ENCODE results near the gene LILRB5. TPM values are rescaled to one million over a fixed set of nuclear protein-coding genes. Genes with fewer than 3 reads are reported as not detected.
"Not testable (repeated sequence)": the region's sequence is repeated elsewhere in the genome, so short reads cannot be mapped to it uniquely, and the experiment has no call there.

The LILRB5 gene
- polyA plus RNA-seq, 3 donors: 1.3 to 1.5 (median 1.4) TPM

DNA sequence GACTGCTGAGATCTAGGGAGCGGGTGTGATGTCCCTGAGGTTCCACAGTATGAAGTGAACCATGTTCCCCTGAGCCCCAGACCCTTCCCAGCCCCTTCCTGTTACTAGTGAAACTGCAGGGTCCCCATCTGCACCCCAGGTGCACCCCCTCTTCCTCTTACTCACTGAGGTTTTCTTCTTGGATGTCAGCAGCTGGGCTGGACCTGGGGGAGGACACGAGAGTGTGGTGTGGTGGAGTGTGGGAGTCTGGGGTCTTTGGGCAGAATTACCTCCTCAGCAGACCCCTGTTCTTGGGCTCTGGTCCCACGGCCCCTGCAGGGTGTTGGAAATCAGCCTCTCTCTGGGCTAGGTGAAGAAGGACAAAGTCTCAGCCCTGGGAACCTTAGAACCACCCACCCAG lies 11.1 kb downstream of the LILRB5 start:
- DNase-seq (ENCODE audit: low read depth in 3 of 3, low spot score in 2 of 3): no peak

DNA sequence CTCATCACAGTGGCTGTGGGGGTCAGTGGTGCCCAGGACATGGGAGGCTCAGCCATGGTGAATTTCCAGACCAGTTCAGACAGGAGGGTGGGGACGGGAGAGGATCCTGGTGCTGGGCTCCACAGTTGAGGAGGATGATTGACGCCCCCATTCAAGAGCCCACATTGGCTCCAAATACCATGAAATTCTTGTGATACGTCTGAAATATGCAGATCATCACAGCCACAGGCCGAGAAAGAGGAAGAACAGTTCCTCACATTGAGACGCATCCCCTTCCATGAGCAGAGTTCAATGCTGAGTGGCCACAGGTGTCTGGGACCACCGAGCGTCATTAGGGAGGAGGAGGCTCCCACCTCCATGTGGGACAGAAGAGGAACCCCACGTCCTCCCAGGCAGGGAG lies 13.3 kb downstream of the LILRB5 start:
- not testable (repeated sequence) for DNase-seq (ENCODE audit: low read depth in 3 of 3, low spot score in 2 of 3)

DNA sequence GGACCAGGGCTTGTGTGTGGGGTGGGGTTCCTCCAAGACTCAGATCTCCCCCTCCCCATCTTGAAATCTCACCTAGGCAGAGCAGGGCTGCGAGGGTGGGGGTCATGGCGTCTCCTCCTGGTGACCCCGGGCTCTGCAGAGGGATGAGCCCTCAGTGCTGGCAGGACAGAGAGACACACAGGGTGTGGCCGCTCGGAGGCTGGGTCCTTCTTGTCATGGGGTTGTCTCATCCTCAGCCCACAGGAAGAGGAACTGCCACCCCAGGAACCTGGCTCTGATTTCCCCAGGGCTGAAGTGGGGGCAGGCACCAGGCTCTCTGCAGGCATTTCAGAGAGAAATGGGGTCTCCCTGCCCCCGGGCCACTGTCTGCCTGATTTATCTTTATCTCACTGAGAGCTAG lies 14.4 kb downstream of the LILRB5 start, which contains the start of gene LILRA6:
TSS of gene LILRA6 (minus strand) at position 145 of the 400 bp plus-strand sequence.
- DNase-seq (ENCODE audit: low read depth in 3 of 3, low spot score in 2 of 3): not testable (repeated sequence)

DNA sequence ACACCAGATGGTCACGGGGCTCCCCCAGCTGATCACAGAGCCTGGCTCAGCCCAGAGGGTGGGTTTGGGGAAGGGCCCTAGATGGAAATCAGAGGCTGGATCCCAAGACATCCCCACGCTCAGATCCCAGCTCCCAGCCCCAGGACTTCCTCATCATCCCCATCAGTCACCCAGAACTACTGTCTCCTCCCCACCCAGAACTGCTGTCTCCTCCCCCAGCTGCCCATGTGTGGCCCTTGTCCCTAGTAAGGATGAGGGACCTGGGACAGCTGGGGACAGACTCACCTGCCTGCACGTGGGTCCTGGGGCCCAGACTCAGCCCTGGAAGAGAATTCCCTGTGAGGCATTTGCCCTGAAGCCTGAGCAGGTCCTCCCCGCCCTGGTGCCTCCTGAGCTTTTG lies 14.8 kb downstream of the LILRB5 start:
- DNase-seq (ENCODE audit: low read depth in 3 of 3, low spot score in 2 of 3): not testable (repeated sequence)

DNA sequence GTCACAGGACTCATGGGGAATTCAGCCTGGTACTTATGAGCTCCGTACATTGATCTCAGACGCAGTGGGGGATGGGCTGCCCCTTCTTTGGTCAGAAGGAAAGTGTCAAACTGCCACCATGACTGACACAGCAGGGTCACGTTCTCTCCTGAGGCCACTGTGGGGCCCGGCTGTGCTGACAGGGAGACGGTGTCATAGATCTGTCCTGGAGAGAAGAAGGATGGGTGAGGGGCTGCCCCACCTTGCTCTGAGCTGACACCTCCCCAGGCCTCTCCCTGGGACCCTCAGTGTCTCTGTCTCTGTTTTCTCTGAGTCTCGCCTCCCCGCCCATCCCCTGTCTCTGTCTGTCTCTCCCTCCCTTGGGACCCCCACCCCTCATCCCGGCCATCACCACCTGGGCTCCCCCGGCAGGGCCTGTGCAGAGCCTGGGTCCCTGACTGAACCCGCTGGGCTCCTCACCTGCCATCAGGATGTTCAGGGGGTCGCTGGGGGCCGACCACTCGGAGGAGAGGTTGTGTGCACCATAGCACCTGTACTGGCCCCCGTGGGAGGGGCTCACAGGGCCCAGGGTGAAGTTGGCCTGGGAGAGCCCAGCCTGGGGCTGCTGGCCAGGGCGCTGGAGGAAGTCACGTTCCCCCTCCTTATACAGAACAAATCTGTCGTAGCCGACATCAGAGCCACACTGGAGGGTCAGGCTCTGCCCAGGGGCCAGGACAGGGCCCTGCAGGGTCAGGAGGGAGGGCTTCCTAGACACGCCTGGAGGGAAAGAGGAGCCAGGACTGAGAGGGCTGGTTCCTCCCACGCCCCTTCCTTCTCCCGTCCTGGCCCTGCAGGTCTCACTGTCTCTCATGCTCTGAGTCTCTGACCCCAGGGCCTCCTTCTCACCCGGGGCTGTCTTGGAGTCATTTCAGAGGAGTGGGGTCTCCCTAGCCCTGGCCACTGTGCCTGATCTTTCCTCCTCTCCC lies 16.4 kb downstream of the LILRB5 start:
- DNase-seq (ENCODE audit: low read depth in 3 of 3, low spot score in 2 of 3): not testable (repeated sequence)

DNA sequence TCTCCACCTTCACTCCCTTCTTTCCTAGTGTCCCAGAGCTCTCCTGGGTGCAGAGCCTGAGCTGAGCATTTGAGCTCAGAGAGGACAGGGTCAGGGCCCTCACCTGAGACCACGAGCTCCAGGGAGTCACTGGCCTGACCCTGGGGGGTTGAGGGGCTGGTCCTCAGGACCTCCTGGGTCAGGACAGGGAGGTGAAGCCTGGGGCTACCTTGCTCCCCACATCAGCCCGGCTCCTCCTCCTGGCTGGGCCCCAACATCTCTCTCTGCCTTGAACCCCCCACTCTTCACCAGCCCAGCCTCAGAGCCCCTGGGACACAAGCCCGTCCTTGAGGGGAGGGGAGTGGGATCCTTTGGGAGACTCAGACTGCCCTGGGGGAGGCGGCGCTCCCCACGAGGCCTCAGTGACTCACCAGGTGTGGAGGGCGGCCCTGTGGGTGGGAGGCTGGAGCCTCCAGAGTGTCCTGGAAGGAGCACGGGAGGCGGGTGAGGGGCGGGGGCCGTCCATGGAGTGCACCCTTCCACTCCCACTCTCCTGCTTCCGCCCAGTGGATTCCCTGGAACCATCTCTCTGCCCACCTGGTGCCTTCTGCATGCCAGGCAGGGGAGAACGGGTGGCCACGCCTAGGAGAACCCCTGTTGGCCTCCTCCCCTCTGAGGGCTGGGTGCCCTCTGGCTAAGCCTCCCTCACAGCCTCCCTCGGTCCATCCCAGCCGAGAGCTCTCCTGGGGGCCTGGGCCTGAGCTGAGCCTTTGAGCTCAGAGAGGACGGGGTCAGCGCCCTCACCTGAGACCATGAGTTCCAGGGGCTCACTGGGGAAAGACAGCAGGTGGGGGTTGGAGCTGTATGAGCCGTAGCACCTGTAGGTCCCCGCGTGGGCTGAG lies 17.3 kb downstream of the LILRB5 start:
- not testable (repeated sequence) for DNase-seq (ENCODE audit: low read depth in 3 of 3, low spot score in 2 of 3)

DNA sequence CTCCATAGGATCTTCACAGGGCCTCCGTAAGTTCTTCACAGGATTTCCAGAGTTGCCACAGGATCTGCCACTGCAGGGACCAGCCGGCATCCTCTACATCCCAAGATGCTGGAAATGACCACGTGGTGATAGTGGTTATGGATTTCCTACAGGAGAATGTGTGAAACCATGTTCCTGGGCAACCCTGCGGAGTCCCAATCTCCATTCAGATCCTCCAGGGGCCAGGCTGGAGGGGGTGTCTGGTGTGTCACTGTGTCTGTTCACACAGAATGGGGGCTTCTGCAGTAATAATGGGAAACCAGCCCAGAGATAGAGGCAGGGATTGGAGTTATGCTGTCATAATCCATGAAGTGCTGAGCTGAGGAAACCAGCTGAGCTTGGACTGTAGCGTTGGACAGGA lies 23.1 kb downstream of the LILRB5 start:
- no peak for DNase-seq (ENCODE audit: low read depth in 3 of 3, low spot score in 2 of 3)

DNA sequence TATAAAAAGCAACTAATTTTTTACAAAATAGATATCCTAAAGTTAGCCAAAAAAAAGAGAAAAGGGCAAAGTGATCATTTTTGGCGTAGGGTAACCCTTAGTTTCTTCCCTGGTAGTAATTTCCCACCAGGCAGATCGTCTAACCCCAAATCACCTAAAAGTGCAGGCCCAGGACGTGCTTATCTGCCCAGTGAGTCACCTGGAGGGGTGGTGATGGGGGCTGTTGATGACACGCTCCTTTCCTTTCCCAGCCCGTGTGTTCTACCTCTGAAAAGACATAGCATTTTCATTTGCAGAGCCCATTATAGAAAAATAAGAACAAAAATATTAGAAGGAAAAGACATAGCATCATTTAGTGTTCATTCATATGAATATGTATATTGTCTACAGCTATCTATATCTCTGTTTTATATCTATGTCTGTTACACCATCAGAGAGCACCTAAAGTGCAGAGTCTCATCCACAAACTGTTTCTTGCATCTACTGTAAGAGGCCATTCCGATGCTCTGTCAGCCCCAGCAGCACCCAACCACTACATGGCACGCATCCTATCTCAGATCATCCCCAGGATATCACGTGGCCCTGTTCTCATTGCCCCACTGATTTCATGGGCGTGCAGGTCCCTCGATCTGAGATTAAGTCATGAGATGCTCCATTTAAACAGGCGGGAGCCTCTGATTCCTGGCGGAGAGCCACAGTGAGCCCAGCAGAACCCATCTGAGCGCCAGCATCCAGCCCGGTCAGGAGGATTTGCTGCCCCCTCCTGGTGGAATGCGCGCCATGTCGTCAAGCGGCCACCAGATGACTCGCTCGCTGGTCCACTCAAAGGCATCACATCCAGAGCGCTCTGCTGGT lies 25.8 kb downstream of the LILRB5 start:
- DNase-seq (ENCODE audit: low read depth in 3 of 3, low spot score in 2 of 3): peak in 1 of 3 donors; percentile 69

DNA sequence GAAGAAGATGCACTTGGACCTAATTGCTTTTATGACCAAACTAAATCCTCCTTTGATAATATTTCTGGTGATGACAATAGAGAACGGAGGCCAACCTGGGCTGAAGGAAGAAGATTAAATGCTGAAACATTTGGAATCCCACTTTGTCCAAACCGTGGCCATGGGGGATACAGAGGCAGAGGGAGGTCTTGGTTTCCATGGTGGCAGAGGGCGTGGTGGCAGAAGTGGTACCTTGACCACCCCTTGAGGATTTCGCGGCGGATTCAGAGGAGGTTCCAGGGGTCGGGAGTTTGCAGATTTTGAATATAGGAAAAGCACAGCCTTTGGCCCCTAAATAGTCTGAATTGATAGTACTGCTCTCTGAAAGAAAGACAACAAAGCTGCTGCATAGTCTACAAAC lies 27.0 kb downstream of the LILRB5 start:
- no peak for DNase-seq (ENCODE audit: low read depth in 3 of 3, low spot score in 2 of 3)

DNA sequence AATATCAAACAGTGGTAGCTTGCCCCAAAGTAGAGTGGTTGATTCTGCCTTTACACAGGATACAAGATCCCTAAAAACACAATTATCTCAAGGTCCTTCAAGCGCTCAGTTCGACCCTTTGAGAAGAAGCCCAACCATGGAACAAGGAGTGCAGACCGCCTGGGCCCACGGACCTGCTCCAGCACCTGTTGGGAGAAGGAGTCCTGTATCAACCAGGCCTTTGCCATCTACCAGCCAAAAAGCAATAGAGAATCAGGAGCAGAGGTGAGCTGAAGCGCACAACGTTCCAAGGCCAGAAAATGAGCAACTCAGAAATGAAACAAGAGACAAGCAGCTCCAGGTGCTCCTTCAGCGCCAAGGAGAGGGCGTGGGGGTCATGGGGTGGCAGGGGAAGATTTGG lies 27.9 kb downstream of the LILRB5 start:
- no peak for DNase-seq (ENCODE audit: low read depth in 3 of 3, low spot score in 2 of 3)

DNA sequence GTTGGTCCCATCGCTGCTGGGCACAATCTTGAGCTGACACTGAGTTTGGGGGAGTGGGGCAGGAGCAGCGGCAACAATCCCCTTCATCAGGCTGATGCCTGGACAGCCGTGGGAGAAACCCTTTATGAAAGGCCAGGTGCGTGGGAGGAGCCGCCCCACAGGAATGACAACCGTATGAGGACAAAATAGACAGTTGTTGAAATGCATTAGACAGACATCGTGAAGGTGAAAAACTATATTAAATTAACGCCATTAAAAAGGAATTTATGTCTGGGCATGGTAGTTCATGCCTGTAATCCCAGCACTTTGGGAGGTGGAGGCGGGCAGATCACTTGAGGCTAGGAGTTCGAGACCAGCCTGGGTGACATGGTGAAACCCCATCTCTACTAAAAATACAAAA lies 32.5 kb downstream of the LILRB5 start:
- not testable (repeated sequence) for DNase-seq (ENCODE audit: low read depth in 3 of 3, low spot score in 2 of 3)

DNA sequence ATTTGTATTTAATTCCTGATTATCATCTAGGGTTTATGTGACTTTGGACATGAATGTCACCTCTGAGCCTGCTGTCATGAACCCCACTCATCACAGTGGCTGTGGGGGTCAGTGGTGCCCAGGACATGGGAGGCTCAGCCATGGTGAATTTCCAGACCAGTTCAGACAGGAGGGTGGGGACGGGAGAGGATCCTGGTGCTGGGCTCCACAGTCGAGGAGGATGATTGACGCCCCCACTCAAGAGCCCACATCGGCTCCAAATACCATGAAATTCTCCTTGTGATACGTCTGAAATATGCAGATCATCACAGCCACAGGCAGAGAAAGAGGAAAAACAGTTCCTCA lies 33.2 kb downstream of the LILRB5 start:
- not testable (repeated sequence) for DNase-seq (ENCODE audit: low read depth in 3 of 3, low spot score in 2 of 3)

DNA sequence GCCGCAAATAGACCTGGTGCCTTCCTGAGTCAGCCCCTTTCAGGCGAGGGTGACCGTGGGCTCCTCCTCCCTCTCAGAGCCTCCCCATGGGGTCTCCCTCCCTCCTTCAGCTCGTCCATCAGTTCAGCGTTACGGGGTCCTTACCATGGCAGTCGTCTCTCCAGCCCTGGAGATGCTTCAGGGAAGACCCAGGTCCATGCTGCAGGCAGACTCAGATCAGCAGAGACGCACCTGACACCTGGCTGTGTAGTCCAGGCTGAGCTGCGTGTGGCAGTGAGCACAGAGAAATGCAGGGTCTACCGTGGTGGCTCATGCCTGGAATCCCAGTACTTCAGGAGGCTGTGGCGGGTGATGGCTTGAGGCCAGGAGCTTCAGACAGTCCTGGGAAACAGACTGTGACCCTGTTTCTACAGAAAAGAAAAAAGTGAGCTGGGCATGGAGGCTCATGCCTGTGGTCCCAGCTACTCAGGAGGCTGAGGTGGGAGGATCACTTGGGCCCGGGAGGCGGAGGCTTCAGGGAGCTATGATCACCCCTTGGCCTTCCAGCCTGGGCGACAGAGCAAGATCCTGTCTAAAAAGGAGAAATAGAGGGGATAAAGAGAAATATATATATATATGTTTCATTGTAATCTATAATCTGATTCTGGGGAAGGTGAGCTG lies 33.7 kb downstream of the LILRB5 start:
- DNase-seq (ENCODE audit: low read depth in 3 of 3, low spot score in 2 of 3): not testable (repeated sequence)

DNA sequence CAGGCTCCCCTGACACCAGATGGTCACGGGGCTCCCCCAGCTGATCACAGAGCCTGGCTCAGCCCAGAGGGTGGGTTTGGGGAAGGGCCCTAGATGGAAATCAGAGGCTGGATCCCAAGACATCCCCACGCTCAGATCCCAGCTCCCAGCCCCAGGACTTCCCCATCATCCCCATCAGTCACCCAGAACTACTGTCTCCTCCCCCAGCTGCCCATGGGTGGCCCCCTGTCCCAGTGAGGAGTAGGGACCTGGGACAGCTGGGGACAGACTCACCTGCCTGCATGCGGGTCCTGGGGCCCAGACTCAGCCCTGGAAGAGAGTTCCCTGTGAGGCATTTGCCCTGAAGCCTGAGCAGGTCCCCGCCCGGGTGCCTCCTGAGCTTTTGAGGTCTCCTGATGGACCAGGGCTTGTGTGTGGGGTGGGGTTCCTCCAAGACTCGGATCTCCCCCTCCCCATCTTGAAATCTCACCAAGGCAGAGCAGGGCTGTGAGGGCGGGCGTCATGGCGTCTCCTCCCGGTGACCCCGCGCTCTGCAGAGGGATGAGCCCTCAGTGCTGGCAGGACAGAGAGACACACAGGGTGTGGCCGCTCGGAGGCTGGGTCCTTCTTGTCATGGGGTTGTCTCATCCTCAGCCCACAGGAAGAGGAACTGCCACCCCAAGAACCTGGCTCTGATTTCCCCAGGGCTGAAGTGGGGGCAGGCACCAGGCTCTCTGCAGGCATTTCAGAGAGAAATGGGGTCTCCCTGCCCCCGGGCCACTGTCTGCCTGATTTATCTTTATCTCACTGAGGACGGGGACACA lies 34.4 kb downstream of the LILRB5 start, which contains the start of gene LILRB3:
TSS of gene LILRB3 (minus strand) at position 534 of the 803 bp plus-strand sequence. CDS start at position 503, 31 bp downstream.
- not testable (repeated sequence) for DNase-seq (ENCODE audit: low read depth in 3 of 3, low spot score in 2 of 3)

DNA sequence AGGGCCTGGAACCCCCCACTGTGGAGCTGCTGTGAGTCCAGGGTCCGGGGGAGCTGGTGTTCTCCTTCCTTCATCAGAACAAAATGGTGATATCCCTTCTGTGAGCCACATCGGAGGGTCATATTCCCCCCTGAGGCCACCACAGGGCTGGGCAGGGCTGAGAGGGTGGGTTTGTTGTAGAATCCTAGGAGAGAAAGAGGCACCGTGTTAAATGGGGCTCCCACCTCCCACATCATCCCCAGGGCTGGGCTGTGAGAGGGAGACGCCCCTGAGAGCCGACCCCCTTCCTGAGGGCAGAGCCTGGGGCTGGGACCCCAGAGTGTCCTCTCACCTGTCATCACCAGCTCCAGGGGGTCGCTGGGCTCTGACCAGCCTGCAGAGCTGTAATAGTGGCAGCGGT lies 35.1 kb downstream of the LILRB5 start:
- DNase-seq (ENCODE audit: low read depth in 3 of 3, low spot score in 2 of 3): not testable (repeated sequence)

DNA sequence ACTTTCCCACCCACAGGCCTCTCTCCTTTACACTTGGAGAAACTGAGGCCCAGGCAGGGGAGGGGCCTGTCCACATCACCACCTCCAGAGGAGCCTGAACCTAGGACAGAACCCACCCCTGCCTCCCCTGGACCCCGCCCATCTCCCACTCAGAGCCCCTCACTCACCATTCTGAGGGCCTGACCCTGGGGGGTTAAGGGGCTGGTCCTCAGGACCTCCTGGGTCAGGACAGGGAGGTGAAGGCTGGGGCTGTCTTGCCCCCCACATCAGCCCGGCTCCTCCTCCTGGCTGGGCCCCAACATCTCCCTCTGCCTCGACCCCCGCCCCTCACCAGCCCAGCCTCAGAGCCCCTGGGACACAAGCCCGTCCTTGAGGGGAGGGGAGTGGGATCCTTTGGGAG lies 37.4 kb downstream of the LILRB5 start:
- DNase-seq (ENCODE audit: low read depth in 3 of 3, low spot score in 2 of 3): not testable (repeated sequence)

DNA sequence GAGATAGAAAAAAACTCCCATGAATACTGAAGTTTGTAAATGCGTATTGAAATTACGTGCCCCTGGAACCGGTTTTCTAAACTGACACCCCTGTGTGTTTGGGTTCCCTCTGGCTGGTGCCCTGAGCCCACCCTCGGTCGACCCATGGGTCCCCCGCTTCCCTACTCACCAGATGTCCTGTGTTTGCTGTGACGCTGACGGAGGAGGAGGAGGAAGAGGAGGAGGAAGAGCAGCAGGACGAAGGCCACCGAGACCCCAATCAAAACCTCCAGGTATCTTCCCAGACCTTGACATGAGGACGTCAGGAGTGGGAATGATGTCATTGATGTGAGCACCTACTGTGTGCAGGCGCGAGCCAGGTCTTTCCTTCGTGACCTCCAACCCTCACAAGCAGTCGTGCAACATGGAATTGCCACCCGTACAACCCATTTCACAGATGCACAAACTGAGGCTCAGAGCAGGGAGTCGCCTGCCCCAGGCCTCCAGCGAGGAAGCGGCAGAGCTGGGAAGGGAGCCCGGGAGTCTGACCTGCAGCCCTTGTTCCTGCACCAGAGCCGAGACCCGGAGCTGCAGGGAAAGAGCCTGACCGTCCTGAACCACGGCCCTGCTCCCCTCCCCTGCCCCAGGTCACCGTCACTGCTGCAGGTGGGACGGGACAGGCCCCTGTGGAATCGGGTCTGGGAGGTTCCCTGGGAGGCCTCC lies 38.0 kb downstream of the LILRB5 start:
- no peak for DNase-seq (ENCODE audit: low read depth in 3 of 3, low spot score in 2 of 3)

DNA sequence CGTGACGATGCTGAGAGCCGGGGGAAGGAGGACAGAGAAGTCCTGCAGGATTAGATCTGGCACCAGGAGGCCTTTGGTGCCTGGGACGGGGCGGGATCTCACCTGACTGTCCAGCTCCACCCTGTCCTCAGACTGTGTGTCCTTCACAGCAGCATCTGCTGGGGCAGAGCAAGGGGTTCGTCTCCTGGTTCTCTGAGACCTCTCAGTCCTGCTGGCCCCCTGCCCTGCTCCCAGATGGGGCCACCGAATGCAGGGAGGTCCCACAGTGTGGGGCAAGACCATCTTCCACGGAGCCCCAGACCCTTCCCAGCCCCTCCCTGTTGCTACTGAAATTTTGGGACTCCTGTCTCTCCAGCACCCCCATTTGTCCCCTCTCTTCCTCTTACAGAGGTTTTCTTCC lies 38.8 kb downstream of the LILRB5 start:
- no peak for DNase-seq (ENCODE audit: low read depth in 3 of 3, low spot score in 2 of 3)
